ENCODE data around the gene SRXN1.

SRXN1 gene

DNA sequence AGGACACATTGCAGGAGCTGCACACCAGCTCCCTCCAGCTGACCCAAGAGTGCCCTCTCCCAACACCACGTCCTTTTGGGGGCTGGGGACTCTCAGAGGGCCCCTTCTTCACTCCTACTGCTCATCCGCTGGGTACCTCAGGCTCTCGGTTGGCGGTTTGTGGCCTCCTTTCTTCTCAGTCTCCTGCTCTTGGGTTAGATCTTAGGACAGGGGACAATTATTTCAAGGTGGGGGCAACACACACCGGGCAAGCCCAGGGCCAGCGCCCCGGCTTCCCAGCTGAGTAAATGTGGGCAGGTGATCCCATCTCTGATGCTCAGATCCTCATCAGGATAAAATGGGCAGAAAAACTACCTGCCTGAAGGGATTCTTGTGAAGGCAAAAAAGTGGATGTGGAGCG lies 44.0 kb downstream of the SRXN1 start:
- no peak for TF ChIP-seq CTCF (IDR thresholded peaks at IDR 0.05; ENCODE audit: extremely low read depth, missing control alignments)

GRCh38 chr20:607476-607875 lies 45.5 kb downstream of the SRXN1 start:
- DNase-seq (ENCODE audit: low spot score), result no peak
- TF ChIP-seq CTCF (IDR thresholded peaks at IDR 0.05; ENCODE audit: extremely low read depth, missing control alignments), result no peak

More for the DNA sequence above, 44.0 kb downstream of the SRXN1 start:
- no peak for DNase-seq (ENCODE audit: low spot score)

GRCh38 chr20:605237-605636 lies 47.8 kb downstream of the SRXN1 start:
- no peak for DNase-seq (ENCODE audit: low spot score)
- TF ChIP-seq CTCF (IDR thresholded peaks at IDR 0.05; ENCODE audit: extremely low read depth, missing control alignments), result no peak

DNA sequence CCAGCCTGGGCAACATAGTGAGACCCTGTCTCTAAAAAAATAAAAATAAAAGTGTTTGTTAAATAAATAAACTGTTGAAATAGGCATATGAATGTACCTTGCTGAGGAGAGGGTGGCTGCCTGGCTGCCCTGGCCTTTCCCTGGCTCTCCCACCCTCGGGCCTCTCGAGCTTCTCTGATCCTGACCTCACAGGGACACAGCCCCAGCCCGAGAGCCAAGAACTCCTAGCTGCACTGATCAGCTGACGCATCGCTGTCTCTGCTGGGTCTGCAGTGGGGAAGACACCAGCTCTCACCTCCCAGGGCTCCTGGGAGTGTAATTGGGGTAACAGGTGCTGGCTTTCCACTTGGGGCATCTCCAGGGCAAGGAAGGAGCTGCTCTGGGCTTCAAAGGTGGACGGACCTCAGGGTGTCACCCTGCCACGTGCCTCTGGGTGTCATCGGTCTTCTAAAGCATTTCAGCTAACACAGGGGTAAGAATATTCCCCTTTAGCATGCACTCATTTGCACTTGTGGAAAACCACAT lies 49.8 kb downstream of the SRXN1 start:
- no peak for TF ChIP-seq CTCF (IDR thresholded peaks at IDR 0.05; ENCODE audit: extremely low read depth, missing control alignments)
- DNase-seq (ENCODE audit: low spot score), result no peak

GRCh38 chr20:602111-602970 lies 50.7 kb downstream of the SRXN1 start:
- no peak for DNase-seq (ENCODE audit: low spot score)
- no peak for TF ChIP-seq CTCF (IDR thresholded peaks at IDR 0.05; ENCODE audit: extremely low read depth, missing control alignments)

DNA sequence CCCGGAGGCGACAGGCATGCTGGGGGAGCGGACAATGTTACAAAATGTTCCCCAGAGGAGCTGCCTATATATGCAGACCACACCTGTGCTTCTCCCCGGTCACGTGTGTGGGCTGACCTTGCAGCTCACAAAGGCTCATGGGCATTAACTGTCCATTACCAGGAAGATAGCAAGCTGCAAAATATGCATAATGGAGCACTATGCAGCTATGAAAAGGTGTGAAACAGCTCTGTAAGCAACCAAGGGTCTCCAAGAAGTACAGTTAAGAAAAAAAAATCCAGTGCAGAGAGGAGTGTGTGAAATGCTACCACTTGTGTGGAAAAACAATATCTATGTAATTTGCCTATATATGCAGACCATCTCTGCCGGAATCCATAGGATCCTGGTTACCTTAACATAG lies 52.3 kb downstream of the SRXN1 start:
- no peak for DNase-seq (ENCODE audit: low spot score)
- no peak for TF ChIP-seq CTCF (IDR thresholded peaks at IDR 0.05; ENCODE audit: extremely low read depth, missing control alignments)

- no peak for DNase-seq (ENCODE audit: low spot score)
- no peak for TF ChIP-seq CTCF (IDR thresholded peaks at IDR 0.05; ENCODE audit: extremely low read depth, missing control alignments)
Measured at GRCh38 chr20:600141-600540, 52.9 kb downstream of the SRXN1 start.
